ENCODE measurements around the gene RAB3GAP2. TPM values are rescaled to one million over a fixed set of nuclear protein-coding genes. Genes with fewer than 3 reads are reported as not detected.

RAB3GAP2 gene
- total RNA-seq, 3 donors from 2014 or later: 30.9 to 43.2 (median 42.3) TPM

DNA sequence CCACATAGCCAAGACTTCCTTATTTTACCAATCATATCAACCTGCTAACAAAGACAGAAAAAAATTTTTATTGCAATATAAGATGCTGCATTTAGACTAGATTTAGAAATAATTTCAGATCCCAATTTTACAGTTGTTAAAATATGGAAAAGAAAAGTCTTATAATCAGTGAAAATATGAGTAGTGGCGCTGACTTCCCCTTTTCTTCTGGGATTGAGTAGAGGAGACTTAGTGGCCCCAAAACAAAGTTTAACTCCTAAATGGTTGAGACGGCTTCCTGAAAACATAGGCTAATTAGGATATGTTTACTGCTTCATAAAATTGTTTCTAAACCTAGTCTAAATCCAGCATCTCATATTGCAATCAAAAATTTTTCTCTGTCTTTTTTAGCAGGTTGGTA lies 68.4 kb downstream of the RAB3GAP2 start:
- Histone ChIP-seq H3K4me1 (no peaks in the 10 kb centered on the region), H3K4me3 (no peak overlapping the region), H3K36me3 (peaks cover 3% of the 10 kb centered on the region), H3K9me3 (no peaks in the 10 kb centered on the region), H3K27ac (no peak overlapping the region), H3K27me3 (no peaks in the 10 kb centered on the region)
- TF ChIP-seq POLR2AphosphoS5 (IDR thresholded peaks at IDR 0.05) (no peak), POLR2A (IDR thresholded peaks at IDR 0.05) (no peak)
- TF ChIP-seq, protein P1, sequence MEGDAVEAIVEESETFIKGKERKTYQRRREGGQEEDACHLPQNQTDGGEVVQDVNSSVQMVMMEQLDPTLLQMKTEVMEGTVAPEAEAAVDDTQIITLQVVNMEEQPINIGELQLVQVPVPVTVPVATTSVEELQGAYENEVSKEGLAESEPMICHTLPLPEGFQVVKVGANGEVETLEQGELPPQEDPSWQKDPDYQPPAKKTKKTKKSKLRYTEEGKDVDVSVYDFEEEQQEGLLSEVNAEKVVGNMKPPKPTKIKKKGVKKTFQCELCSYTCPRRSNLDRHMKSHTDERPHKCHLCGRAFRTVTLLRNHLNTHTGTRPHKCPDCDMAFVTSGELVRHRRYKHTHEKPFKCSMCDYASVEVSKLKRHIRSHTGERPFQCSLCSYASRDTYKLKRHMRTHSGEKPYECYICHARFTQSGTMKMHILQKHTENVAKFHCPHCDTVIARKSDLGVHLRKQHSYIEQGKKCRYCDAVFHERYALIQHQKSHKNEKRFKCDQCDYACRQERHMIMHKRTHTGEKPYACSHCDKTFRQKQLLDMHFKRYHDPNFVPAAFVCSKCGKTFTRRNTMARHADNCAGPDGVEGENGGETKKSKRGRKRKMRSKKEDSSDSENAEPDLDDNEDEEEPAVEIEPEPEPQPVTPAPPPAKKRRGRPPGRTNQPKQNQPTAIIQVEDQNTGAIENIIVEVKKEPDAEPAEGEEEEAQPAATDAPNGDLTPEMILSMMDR (IDR thresholded peaks at IDR 0.05): no peak
- intact Hi-C loops (cut with DNase I; ENCODE audit: low total_unique reads): no loop called here
- no peak for DNase-seq (ENCODE audit: low spot score in 2 of 2)

DNA sequence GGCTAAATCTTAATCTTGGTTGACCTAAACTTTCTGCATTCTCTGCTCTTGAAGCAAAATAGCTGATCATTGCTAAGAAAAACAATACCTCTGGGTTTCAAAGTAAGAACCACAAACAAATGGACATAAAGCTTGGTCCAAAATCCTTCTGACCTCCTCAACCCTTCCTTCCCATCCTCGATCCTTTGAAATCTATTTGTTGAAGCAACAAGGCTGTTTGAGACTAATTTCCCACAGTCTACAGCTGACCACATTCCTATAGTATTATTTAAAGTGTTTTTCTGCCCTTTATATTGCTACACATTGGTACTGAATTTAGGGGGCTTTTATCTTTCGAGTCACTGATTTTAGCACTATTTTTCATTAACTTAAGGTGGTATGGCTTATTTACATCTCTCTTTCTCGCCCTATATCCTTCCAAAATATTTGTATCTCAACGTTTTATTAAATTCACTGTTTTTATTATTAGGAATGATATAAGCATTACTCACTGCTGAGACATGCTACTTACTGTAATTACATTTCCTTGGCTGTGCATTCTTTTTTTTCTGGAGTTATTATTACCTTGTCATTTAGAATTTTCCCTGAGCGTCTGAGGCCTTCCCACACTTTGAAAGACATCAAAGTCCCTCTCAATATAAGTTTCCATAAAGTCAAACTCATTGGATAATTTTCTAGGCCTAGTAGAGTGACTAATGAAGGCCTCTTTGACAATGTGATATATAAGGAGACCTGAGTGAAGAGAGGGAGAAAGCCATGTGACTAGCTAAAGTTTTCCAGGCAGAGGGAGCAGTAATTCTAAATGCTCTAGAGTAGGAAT lies 73.9 kb downstream of the RAB3GAP2 start:
- no peak overlapping the region for H3K4me3 ChIP-seq
- H3K27me3 ChIP-seq: no peaks in the 10 kb centered on the region
- peaks cover 3% of the 10 kb centered on the region for H3K36me3 ChIP-seq
- no peak for TF ChIP-seq POLR2AphosphoS5 (IDR thresholded peaks at IDR 0.05)
- TF ChIP-seq, protein P1 (IDR thresholded peaks at IDR 0.05): no peak
- TF ChIP-seq POLR2A (IDR thresholded peaks at IDR 0.05): no peak
- no peak for DNase-seq (ENCODE audit: low spot score in 2 of 2)
- no peak overlapping the region for H3K27ac ChIP-seq
- intact Hi-C loops (cut with DNase I; ENCODE audit: low total_unique reads): no loop called here
- no peaks in the 10 kb centered on the region for H3K9me3 ChIP-seq
- no peaks in the 10 kb centered on the region for H3K4me1 ChIP-seq

DNA sequence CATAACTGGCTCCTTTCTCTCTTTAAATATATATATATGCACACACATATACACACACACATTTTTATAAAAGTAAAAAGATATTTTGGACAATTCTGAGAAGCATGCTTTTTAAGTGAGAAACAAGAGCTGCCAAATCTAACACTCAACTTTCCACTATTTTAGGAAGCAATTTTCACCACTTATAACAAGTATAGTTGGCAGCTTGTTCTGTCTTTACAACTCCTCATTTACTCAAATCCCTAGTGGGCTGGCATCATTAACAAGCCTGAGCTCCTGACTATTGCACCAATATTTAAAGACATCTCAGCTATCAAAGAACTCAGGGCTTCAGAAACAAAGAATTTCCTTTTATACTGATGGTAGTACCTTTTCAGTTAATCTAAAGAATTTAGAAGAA lies 76.6 kb downstream of the RAB3GAP2 start:
- Histone ChIP-seq H3K4me1 (no peaks in the 10 kb centered on the region), H3K4me3 (no peak overlapping the region), H3K36me3 (peaks cover 2% of the 10 kb centered on the region), H3K27ac (no peak overlapping the region), H3K27me3 (no peaks in the 10 kb centered on the region), H3K9me3 (no peaks in the 10 kb centered on the region)
- no peak for DNase-seq (ENCODE audit: low spot score in 2 of 2)
- intact Hi-C loops (cut with DNase I; ENCODE audit: low total_unique reads): no loop called here
- no peak for TF ChIP-seq POLR2AphosphoS5 (IDR thresholded peaks at IDR 0.05)
- TF ChIP-seq POLR2A (IDR thresholded peaks at IDR 0.05): no peak
- TF ChIP-seq, protein P1 (IDR thresholded peaks at IDR 0.05): no peak

DNA sequence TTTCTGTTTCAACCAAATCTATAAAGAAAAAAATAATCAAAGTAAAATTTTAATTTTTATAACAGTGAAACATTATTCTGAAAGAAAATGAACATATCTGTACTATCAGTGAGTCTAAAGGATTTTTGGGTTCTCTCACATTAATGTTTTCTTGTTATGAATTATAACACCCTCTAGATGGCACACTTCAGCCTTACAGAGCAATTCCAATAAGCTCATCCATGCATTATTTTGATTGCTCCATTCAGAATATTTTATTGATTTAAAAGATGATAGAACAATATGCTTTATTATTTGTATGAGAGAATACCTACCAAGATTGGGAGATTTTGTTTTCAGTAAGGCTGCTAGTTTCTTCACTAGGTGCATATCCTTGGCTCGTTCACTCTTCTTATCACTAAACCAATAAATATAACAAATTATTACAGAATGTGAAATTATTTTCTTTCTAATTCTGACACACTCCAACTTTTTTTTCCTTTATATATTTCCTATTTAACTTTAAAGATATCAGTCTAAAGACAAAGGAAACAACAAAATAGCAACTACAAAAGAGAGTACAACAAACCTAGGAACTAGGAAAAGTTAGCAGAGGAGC lies 82.4 kb downstream of the RAB3GAP2 start:
- intact Hi-C loops (cut with DNase I; ENCODE audit: low total_unique reads): no loop called here
- Histone ChIP-seq H3K4me3 (no peak overlapping the region), H3K9me3 (no peaks in the 10 kb centered on the region), H3K4me1 (no peaks in the 10 kb centered on the region), H3K36me3 (peaks cover 5% of the 10 kb centered on the region), H3K27ac (no peak overlapping the region), H3K27me3 (no peaks in the 10 kb centered on the region)
- DNase-seq (ENCODE audit: low spot score in 2 of 2): no peak
- no peak for TF ChIP-seq POLR2A (IDR thresholded peaks at IDR 0.05)

DNA sequence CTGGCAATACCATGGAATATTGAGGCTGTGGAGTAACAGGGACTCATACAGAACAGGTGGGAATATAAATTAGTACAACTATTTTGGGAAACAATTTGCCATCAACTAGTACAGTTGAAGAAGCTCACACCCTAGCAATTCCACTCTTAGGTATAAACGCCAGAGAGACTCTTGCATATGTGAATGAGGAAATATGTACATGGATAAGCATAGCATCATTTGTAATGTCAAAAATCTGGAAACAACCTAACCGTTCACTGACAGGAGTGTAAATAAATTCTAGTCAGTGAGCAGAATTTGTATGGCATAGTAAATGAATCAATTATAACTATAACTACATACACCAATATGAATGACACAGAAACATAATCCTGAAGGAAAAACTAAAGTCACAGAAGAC lies 83.7 kb downstream of the RAB3GAP2 start:
- TF ChIP-seq, protein P1 (IDR thresholded peaks at IDR 0.05): no peak
- TF ChIP-seq POLR2A (IDR thresholded peaks at IDR 0.05): no peak
- TF ChIP-seq POLR2AphosphoS5 (IDR thresholded peaks at IDR 0.05): no peak
- Histone ChIP-seq H3K27ac (no peak overlapping the region), H3K9me3 (no peaks in the 10 kb centered on the region), H3K36me3 (peaks cover 7% of the 10 kb centered on the region), H3K27me3 (no peaks in the 10 kb centered on the region), H3K4me1 (no peaks in the 10 kb centered on the region), H3K4me3 (no peak overlapping the region)
- no peak for DNase-seq (ENCODE audit: low spot score in 2 of 2)
- intact Hi-C loops (cut with DNase I; ENCODE audit: low total_unique reads): no loop called here
